Measurements from ENCODE around the gene LAMA2. TPM values are rescaled to one million over a fixed set of nuclear protein-coding genes. Genes with fewer than 3 reads are reported as not detected.

LAMA2 gene
- total and polyA plus RNA-seq, 2 of the 8 experiments (the other 6 are each of a cell fraction or from before 2014, with no cell fraction given) = 1.3 to 3.8 TPM

GRCh38 chr6:129280749-129281148 is 397.8 kb downstream of the LAMA2 start:
- no peaks in the 10 kb centered on the region for H3K23me2 ChIP-seq (ENCODE audit: low read depth, low read length)
- POLR2A ChIA-PET (ENCODE audit: partially characterized antibody) = no interaction called here
- H4K20me1 ChIP-seq (replicated peaks in 1 of 2; ENCODE audit: control insufficient read depth in 1 of 2, insufficient read depth in 2 of 2, low read length in 2 of 2) = no peaks in the 10 kb centered on the region
- no peak overlapping the region for H3K14ac ChIP-seq (ENCODE audit: insufficient read length)
- no peaks in the 10 kb centered on the region for H3K79me1 ChIP-seq (ENCODE audit: low read depth, low read length)
- FAIRE-seq (no peak), DNase-seq (ENCODE audit: low read depth in 1 of 2, low spot score in 2 of 2) (no peak)
- H2BK20ac ChIP-seq (ENCODE audit: low read length) = no peak overlapping the region
- H3K4me2 ChIP-seq (ENCODE audit: insufficient read depth in 1 of 2, low read depth in 2 of 2, low read length in 2 of 2) = no peak overlapping the region
- H2AFZ ChIP-seq (ENCODE audit: low read length) = no peak overlapping the region
- no peak overlapping the region for H3K56ac ChIP-seq (replicated peaks; ENCODE audit: insufficient read length, low read depth, low read length)
- H2BK5ac ChIP-seq (ENCODE audit: low read depth, low read length) = no peak overlapping the region
- no peaks in the 10 kb centered on the region for H3K27me3 ChIP-seq (replicated peaks in 1 of 4; ENCODE audit: control insufficient read depth in 3 of 4, extremely low read depth in 1 of 4, insufficient read depth in 3 of 4, low read length in 3 of 4)
- H3K4me3 ChIP-seq (ENCODE audit: extremely low read depth in 1 of 4, insufficient read depth in 2 of 4, low read depth in 3 of 4, low read length in 4 of 4) = no peak overlapping the region
- H3K4me1 ChIP-seq (replicated peaks in 1 of 4; ENCODE audit: control insufficient read depth in 3 of 4, insufficient read depth in 4 of 4, low read length in 3 of 4) = peaks cover 0 to 4% (median 0%) of the 10 kb centered on the region in 4 experiments; a peak in 1 of 7 replicates
- no peak overlapping the region for H2BK12ac ChIP-seq (ENCODE audit: low read depth, low read length)
- H4K5ac ChIP-seq (ENCODE audit: insufficient read length, low read depth, low read length) = no peak overlapping the region
- no peak overlapping the region for H2AK5ac ChIP-seq (ENCODE audit: low read depth, low read length)
- CTCF ChIA-PET (ENCODE audit: partially characterized antibody) = no interaction called here
- H3K4ac ChIP-seq (replicated peaks; ENCODE audit: insufficient read length, low read depth, low read length) = no peak overlapping the region
- no peaks in the 10 kb centered on the region for H3K36me3 ChIP-seq (ENCODE audit: control insufficient read depth in 2 of 4, insufficient read depth in 4 of 4, low read length in 3 of 4)
- H4K8ac ChIP-seq (ENCODE audit: extremely low read depth, insufficient read depth, low read length) = no peak overlapping the region
- H3K23ac ChIP-seq (ENCODE audit: insufficient read length) = no peak overlapping the region
- no peak overlapping the region for H3K27ac ChIP-seq (ENCODE audit: low read depth, low read length)
- WGBS, 2 experiments (ENCODE audit: extremely low coverage in 1 of 2, insufficient coverage in 1 of 2, insufficient read length in 1 of 2, insufficient replicate concordance in 2 of 2, low coverage in 1 of 2, low lambda C conversion rate in 2 of 2, missing lambda C conversion rate in 1 of 2) = 81% methylated on average over 1 of the region's 1 CpG; no CpG with 5 or more reads in 1 of the 2 experiments
- H3K9me3 ChIP-seq (ENCODE audit: insufficient read depth in 2 of 2, low read depth in 1 of 2, low read length in 1 of 2) = no peaks in the 10 kb centered on the region
- H3K18ac ChIP-seq (ENCODE audit: extremely low read depth, low read length) = no peak overlapping the region
- H2BK120ac ChIP-seq (replicated peaks; ENCODE audit: low read depth, low read length) = no peak overlapping the region
- no peak overlapping the region for H4K91ac ChIP-seq (replicated peaks; ENCODE audit: insufficient read length, low read length)
- no peak overlapping the region for H2BK15ac ChIP-seq (ENCODE audit: low read length)
- H3K79me2 ChIP-seq (ENCODE audit: control insufficient read depth in 1 of 2, insufficient read depth in 2 of 2, low read length in 2 of 2) = no peaks in the 10 kb centered on the region
- H3K9ac ChIP-seq (replicated peaks in 1 of 4; ENCODE audit: extremely low read depth in 1 of 4, low read depth in 3 of 4, low read length in 3 of 4) = no peak overlapping the region
- TF ChIP-seq TEAD4 (IDR thresholded peaks at IDR 0.05; ENCODE audit: low read depth, low read length) = no peak
- TF ChIP-seq TBP (IDR thresholded peaks at IDR 0.05; ENCODE audit: low read depth, low read length) = no peak
- no peak for TF ChIP-seq USF2 (IDR thresholded peaks at IDR 0.05; ENCODE audit: low read length)
- no peak for TF ChIP-seq SIN3A (conservative IDR thresholded peaks at IDR 0.05 in 1 of 2, IDR thresholded peaks at IDR 0.05 in 1 of 2; ENCODE audit: low read depth in 1 of 2, low read length in 2 of 2)
- TF ChIP-seq SRF (IDR thresholded peaks at IDR 0.05; ENCODE audit: low read depth, low read length) = no peak
- no peak for TF ChIP-seq KDM5A (IDR thresholded peaks at IDR 0.05; ENCODE audit: low read length)
- no peak for TF ChIP-seq FOSL1 (IDR thresholded peaks at IDR 0.05; ENCODE audit: insufficient read depth, low read depth, low read length)
- no peak for TF ChIP-seq TCF12 (IDR thresholded peaks at IDR 0.05; ENCODE audit: low read depth, low read length)
- no peak for TF ChIP-seq CEBPB (IDR thresholded peaks at IDR 0.05; ENCODE audit: low read depth, low read length)
- no peak for TF ChIP-seq HDAC2 (IDR thresholded peaks at IDR 0.05; ENCODE audit: borderline replicate concordance in 1 of 2, low read depth in 2 of 2, low read length in 2 of 2)
- no peak for TF ChIP-seq E2F6 (IDR thresholded peaks at IDR 0.05)
- no peak for TF ChIP-seq JUND (IDR thresholded peaks at IDR 0.05; ENCODE audit: low read length)
- no peak for TF ChIP-seq PHF8 (conservative IDR thresholded peaks at IDR 0.05; ENCODE audit: low read depth, low read length)
